GM23248 (cell line): ENCODE results near the gene EFNA2.

Experiments used
- EZH2 ChIP-seq: fragments of 200-600 bp; sonication (generic); IDR thresholded peaks from 2 replicates; pipeline ENCODE4 v1.6.1; 2018; ENCODE audit warnings: antibody characterized with exemption, mild to moderate bottlenecking; ENCODE audit not compliant: insufficient read depth, poor library complexity, severe bottlenecking
- EZH2phosphoT487 ChIP-seq: fragments of 200-600 bp; sonication (generic); IDR thresholded peaks from 2 replicates; pipeline ENCODE4 v1.6.1; 2018; ENCODE audit warnings: antibody characterized with exemption, moderate library complexity, mild to moderate bottlenecking, low read depth; ENCODE audit not compliant: insufficient read depth

DNA sequence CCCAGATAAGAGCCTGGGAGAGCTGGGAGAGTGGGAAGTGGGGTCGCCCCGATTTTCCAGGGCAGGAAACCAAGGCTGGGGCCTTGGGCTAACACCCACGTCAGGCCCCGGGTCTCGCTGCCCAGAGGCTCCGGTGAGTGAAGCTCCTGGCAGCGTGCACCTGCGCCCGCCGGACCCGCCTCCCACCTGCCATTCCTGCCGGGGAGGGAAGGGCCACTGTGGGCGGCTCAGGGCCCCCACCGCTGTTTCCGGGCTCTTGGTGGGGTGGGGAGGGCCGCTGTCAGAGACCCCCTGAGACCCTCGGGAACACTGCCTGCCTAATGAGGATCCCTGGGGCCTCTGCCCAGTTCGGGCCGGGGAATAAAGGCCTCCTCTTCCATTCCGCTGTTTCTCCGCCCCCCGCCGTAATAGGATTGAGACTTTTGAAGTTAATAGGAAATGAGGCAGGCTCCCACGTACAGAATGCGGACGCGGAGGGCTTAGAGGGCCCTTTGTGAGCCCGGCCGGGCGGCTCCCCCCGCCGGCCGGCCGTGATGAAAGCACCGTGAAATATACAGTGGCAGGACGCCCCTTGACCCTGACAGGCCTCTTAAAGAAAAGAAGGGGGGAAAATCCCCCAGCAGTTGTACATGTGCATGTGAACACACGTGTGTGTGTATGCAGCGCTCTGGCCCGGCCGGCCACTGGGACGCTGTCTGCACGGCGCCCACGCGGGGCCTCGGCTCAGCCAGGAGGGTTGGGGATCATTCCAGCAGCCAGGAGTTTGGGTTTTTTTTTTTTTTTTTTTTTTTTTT, 33.2 kb downstream of the EFNA2 start:
- no peak for TF ChIP-seq EZH2
- no peak for TF ChIP-seq EZH2phosphoT487
